ENCODE measurements around the gene TUG1. TPM values are rescaled to one million over a fixed set of nuclear protein-coding genes. Genes with fewer than 3 reads are reported as not detected.

The TUG1 gene
- total and polyA plus RNA-seq, 9 of the 15 experiments (the other 6 are each of a cell fraction or from before 2014, with no cell fraction given): 24.7 to 132 (median 58.9) TPM

DNA sequence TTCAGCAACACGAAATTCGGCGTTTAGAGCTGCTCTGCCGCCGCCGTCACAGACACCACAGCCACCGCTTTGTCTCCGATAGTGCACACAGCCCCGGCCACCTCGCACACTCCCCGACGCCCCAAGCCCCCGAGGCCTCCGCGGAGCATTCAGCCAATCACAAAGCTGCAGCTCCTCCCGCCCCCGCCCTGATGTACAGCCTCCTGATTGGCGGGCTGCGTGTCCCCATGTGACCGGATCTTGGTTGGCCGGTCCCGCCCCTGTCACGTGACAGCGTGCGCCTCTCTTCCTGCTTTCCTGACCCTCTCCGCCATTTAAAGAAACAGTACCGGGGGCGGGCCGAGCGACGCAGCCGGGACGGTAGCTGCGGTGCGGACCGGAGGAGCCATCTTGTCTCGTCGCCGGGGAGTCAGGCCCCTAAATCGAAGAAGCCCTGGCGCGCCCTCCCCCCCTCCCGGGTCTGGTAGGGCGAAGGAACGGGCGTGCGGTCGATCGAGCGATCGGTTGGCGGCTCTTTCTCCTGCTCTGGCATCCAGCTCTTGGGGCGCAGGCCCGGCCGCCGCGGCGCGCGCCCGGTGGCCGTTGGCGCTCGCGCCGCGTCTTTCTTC lies at the start of gene TUG1 (continued):
- TF ChIP-seq CBX3 (IDR thresholded peaks at IDR 0.05; ENCODE audit: borderline replicate concordance in 1 of 2, low read length in 2 of 2) (no peak), ELF1 (tag; IDR thresholded peaks at IDR 0.05) (peak; percentile 90)
- TF ChIP-seq, protein P1, sequence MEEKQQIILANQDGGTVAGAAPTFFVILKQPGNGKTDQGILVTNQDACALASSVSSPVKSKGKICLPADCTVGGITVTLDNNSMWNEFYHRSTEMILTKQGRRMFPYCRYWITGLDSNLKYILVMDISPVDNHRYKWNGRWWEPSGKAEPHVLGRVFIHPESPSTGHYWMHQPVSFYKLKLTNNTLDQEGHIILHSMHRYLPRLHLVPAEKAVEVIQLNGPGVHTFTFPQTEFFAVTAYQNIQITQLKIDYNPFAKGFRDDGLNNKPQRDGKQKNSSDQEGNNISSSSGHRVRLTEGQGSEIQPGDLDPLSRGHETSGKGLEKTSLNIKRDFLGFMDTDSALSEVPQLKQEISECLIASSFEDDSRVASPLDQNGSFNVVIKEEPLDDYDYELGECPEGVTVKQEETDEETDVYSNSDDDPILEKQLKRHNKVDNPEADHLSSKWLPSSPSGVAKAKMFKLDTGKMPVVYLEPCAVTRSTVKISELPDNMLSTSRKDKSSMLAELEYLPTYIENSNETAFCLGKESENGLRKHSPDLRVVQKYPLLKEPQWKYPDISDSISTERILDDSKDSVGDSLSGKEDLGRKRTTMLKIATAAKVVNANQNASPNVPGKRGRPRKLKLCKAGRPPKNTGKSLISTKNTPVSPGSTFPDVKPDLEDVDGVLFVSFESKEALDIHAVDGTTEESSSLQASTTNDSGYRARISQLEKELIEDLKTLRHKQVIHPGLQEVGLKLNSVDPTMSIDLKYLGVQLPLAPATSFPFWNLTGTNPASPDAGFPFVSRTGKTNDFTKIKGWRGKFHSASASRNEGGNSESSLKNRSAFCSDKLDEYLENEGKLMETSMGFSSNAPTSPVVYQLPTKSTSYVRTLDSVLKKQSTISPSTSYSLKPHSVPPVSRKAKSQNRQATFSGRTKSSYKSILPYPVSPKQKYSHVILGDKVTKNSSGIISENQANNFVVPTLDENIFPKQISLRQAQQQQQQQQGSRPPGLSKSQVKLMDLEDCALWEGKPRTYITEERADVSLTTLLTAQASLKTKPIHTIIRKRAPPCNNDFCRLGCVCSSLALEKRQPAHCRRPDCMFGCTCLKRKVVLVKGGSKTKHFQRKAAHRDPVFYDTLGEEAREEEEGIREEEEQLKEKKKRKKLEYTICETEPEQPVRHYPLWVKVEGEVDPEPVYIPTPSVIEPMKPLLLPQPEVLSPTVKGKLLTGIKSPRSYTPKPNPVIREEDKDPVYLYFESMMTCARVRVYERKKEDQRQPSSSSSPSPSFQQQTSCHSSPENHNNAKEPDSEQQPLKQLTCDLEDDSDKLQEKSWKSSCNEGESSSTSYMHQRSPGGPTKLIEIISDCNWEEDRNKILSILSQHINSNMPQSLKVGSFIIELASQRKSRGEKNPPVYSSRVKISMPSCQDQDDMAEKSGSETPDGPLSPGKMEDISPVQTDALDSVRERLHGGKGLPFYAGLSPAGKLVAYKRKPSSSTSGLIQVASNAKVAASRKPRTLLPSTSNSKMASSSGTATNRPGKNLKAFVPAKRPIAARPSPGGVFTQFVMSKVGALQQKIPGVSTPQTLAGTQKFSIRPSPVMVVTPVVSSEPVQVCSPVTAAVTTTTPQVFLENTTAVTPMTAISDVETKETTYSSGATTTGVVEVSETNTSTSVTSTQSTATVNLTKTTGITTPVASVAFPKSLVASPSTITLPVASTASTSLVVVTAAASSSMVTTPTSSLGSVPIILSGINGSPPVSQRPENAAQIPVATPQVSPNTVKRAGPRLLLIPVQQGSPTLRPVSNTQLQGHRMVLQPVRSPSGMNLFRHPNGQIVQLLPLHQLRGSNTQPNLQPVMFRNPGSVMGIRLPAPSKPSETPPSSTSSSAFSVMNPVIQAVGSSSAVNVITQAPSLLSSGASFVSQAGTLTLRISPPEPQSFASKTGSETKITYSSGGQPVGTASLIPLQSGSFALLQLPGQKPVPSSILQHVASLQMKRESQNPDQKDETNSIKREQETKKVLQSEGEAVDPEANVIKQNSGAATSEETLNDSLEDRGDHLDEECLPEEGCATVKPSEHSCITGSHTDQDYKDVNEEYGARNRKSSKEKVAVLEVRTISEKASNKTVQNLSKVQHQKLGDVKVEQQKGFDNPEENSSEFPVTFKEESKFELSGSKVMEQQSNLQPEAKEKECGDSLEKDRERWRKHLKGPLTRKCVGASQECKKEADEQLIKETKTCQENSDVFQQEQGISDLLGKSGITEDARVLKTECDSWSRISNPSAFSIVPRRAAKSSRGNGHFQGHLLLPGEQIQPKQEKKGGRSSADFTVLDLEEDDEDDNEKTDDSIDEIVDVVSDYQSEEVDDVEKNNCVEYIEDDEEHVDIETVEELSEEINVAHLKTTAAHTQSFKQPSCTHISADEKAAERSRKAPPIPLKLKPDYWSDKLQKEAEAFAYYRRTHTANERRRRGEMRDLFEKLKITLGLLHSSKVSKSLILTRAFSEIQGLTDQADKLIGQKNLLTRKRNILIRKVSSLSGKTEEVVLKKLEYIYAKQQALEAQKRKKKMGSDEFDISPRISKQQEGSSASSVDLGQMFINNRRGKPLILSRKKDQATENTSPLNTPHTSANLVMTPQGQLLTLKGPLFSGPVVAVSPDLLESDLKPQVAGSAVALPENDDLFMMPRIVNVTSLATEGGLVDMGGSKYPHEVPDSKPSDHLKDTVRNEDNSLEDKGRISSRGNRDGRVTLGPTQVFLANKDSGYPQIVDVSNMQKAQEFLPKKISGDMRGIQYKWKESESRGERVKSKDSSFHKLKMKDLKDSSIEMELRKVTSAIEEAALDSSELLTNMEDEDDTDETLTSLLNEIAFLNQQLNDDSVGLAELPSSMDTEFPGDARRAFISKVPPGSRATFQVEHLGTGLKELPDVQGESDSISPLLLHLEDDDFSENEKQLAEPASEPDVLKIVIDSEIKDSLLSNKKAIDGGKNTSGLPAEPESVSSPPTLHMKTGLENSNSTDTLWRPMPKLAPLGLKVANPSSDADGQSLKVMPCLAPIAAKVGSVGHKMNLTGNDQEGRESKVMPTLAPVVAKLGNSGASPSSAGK (IDR thresholded peaks at IDR 0.05): peak; percentile 80
- TF ChIP-seq, protein P2, sequence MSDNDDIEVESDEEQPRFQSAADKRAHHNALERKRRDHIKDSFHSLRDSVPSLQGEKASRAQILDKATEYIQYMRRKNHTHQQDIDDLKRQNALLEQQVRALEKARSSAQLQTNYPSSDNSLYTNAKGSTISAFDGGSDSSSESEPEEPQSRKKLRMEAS (CRISPR knock-in tag; IDR thresholded peaks at IDR 0.05): peak; percentile 69; the same call in 1 of the 2 replicates
